HG02759 (cell line): ENCODE results near the gene RAP1GAP2.
"Not testable (repeated sequence)": the region's sequence is repeated elsewhere in the genome, so short reads cannot be mapped to it uniquely, and the experiment has no call there.

ENCODE experiments used
- ATAC-seq: cut with Tn5 transposase; IDR thresholded peaks from one replicate; pipeline ENCODE4 v1.9.1; 2021; ENCODE audit warnings: mild to moderate bottlenecking, moderate library complexity; ENCODE audit not compliant: unreplicated experiment

RAP1GAP2 gene

GRCh38 chr17:2880050-2880449 is 83.8 kb downstream of the RAP1GAP2 start:
- no peak for ATAC-seq

GRCh38 chr17:2881295-2881694 is 85.1 kb downstream of the RAP1GAP2 start:
- ATAC-seq, result no peak

GRCh38 chr17:2883544-2884213 is 87.4 kb downstream of the RAP1GAP2 start:
- ATAC-seq, result no peak

GRCh38 chr17:2885733-2886132 is 89.5 kb downstream of the RAP1GAP2 start:
- ATAC-seq, result no peak

GRCh38 chr17:2888326-2888725 is 92.1 kb downstream of the RAP1GAP2 start:
- no peak for ATAC-seq

- no peak for ATAC-seq
Measured at GRCh38 chr17:2889256-2889655, 93.0 kb downstream of the RAP1GAP2 start.

GRCh38 chr17:2890778-2891177 is 94.5 kb downstream of the RAP1GAP2 start:
- not testable (repeated sequence) for ATAC-seq

- ATAC-seq, result no peak
Measured at GRCh38 chr17:2892305-2892971, 96.2 kb downstream of the RAP1GAP2 start.

- ATAC-seq, result no peak
Measured at GRCh38 chr17:2893422-2893914, 97.2 kb downstream of the RAP1GAP2 start.

GRCh38 chr17:2894782-2895181 is 98.5 kb downstream of the RAP1GAP2 start:
- ATAC-seq, result no peak

- no peak for ATAC-seq
Measured at GRCh38 chr17:2897605-2898004, 101.4 kb downstream of the RAP1GAP2 start.

GRCh38 chr17:2898255-2898926 is 102.2 kb downstream of the RAP1GAP2 start:
- ATAC-seq, result no peak

GRCh38 chr17:2899906-2900305 is 103.7 kb downstream of the RAP1GAP2 start:
- ATAC-seq, result no peak

GRCh38 chr17:2900842-2901241 is 104.6 kb downstream of the RAP1GAP2 start:
- no peak for ATAC-seq

GRCh38 chr17:2901582-2901981 is 105.3 kb downstream of the RAP1GAP2 start:
- ATAC-seq, result no peak

GRCh38 chr17:2902546-2902945 is 106.3 kb downstream of the RAP1GAP2 start:
- ATAC-seq, result no peak

- no peak for ATAC-seq
Measured at GRCh38 chr17:2903193-2903974, 107.1 kb downstream of the RAP1GAP2 start.

- no peak for ATAC-seq
Measured at GRCh38 chr17:2904135-2904534, 107.9 kb downstream of the RAP1GAP2 start.

GRCh38 chr17:2905269-2905668 is 109.0 kb downstream of the RAP1GAP2 start:
- ATAC-seq, result no peak

- no peak for ATAC-seq
Measured at GRCh38 chr17:2905696-2906501, 109.7 kb downstream of the RAP1GAP2 start.
